H1 (cell line): ENCODE results near the gene LSM4. TPM values are rescaled to one million over a fixed set of nuclear protein-coding genes. Genes with fewer than 3 reads are reported as not detected.

ENCODE experiments used
- CTCF ChIA-PET: fragments of 300-600 bp; sonication (Branson Sonifier 250); formaldehyde crosslinking; loops from one replicate; lab custom pipeline; 2021; ENCODE audit not compliant: partially characterized antibody; lab: Charles Lee
- POLR2A ChIA-PET: fragments of 300-600 bp; sonication (Branson Sonifier 250); formaldehyde crosslinking; loops from one replicate; lab custom pipeline; 2021; ENCODE audit warnings: inconsistent platforms; ENCODE audit not compliant: partially characterized antibody; lab: Charles Lee
- DNase-seq, 2 experiments: peaks; one replicate each; pipeline versions ENCODE4 v3.0.0 to v3.0.0-alpha.2; 2010 to 2022; ENCODE audit warnings: low spot score in 2 of 2, low read depth in 1 of 2, mixed read lengths in 1 of 2
- FAIRE-seq: peaks from 2 replicates; lab custom pipeline; 2011; peaks lifted over from hg19 to GRCh38; lab: Jason Lieb, UNC
- H2AFZ ChIP-seq: 2 replicates; pipeline ENCODE4 v1.8.1; 2012; ENCODE audit warnings: low read length, inconsistent platforms
- H2AK5ac ChIP-seq: 2 replicates; pipeline ENCODE4 v1.6.1; 2013; ENCODE audit warnings: low read depth, low read length
- H2BK120ac ChIP-seq: replicated peaks from 2 replicates; pipeline ENCODE3; 2013; ENCODE audit warnings: low read depth, low read length, inconsistent platforms
- H2BK12ac ChIP-seq: 2 replicates; pipeline ENCODE4 v1.6.1; 2013; ENCODE audit warnings: low read depth, low read length
- H2BK15ac ChIP-seq: 2 replicates; pipeline ENCODE4 v1.6.1; 2013; ENCODE audit warnings: low read length
- H2BK20ac ChIP-seq: 2 replicates; pipeline ENCODE4 v1.6.1; 2013; ENCODE audit warnings: low read length
- H2BK5ac ChIP-seq: 2 replicates; pipeline ENCODE4 v1.6.1; 2013; ENCODE audit warnings: low read depth, low read length
- H3K14ac ChIP-seq: 2 replicates; pipeline ENCODE4 v1.6.1; 2013; ENCODE audit warnings: inconsistent platforms; ENCODE audit not compliant: insufficient read length
- H3K18ac ChIP-seq: 2 replicates; pipeline ENCODE4 v1.6.1; 2013; ENCODE audit warnings: low read length; ENCODE audit errors: extremely low read depth
- H3K23ac ChIP-seq: 2 replicates; pipeline ENCODE4 v1.6.1; 2013; ENCODE audit warnings: inconsistent platforms; ENCODE audit not compliant: insufficient read length
- H3K23me2 ChIP-seq: 2 replicates; pipeline ENCODE4 v1.6.1; 2013; ENCODE audit warnings: low read depth, low read length
- H3K27ac ChIP-seq: 2 replicates; pipeline ENCODE4 v1.6.1; 2011; ENCODE audit warnings: low read depth, low read length, inconsistent platforms
- H3K27me3 ChIP-seq, 4 experiments: replicated peaks in 1 of 4; 1 replicate in 1 of 4; 2 replicates in 3 of 4; pipeline versions ENCODE4 v1.6.1 to v1.8.1; 2011 to 2013; ENCODE audit warnings: low read length in 3 of 4, mild to moderate bottlenecking in 3 of 4, inconsistent platforms in 2 of 4, mixed read lengths in 2 of 4, moderate library complexity in 1 of 4; ENCODE audit not compliant: control insufficient read depth in 3 of 4, insufficient read depth in 3 of 4; ENCODE audit errors: extremely low read depth in 1 of 4
- H3K36me3 ChIP-seq, 4 experiments: 2 replicates each; pipeline versions ENCODE4 v1.6.1 to v1.8.1; 2011 to 2013; ENCODE audit warnings: mild to moderate bottlenecking in 4 of 4, low read length in 3 of 4, moderate library complexity in 2 of 4, control low read depth in 1 of 4, inconsistent platforms in 1 of 4; ENCODE audit not compliant: insufficient read depth in 4 of 4, control insufficient read depth in 2 of 4
- H3K4ac ChIP-seq: replicated peaks from 2 replicates; pipeline ENCODE3; 2013; ENCODE audit warnings: low read length, low read depth, mixed read lengths, inconsistent platforms; ENCODE audit not compliant: insufficient read length
- H3K4me1 ChIP-seq, 4 experiments: replicated peaks in 1 of 4; 1 replicate in 1 of 4; 2 replicates in 3 of 4; pipeline versions ENCODE4 v1.6.1 to v1.8.1; 2011 to 2013; ENCODE audit warnings: low read length in 3 of 4, inconsistent platforms in 2 of 4, mixed read lengths in 1 of 4; ENCODE audit not compliant: insufficient read depth in 4 of 4, control insufficient read depth in 3 of 4
- H3K4me2 ChIP-seq, 2 experiments: 2 replicates each; pipeline versions ENCODE4 v1.6.1 to v1.8.1; 2011 to 2013; ENCODE audit warnings: low read depth in 2 of 2, low read length in 2 of 2, control low read depth in 1 of 2, inconsistent platforms in 1 of 2, mild to moderate bottlenecking in 1 of 2; ENCODE audit not compliant: insufficient read depth in 1 of 2
- H3K4me3 ChIP-seq, 4 experiments: fragments of 200-600, 300-600 bp in 1 of 4; sonication (generic), shearing (Covaris generic), sonication (Bioruptor Twin) in 1 of 4; 2 replicates each; pipeline versions ENCODE4 v1.5.1 to v1.8.1; 2011 to 2016; ENCODE audit warnings: low read length in 4 of 4, low read depth in 3 of 4, control low read depth in 2 of 4, inconsistent platforms in 2 of 4, mild to moderate bottlenecking in 2 of 4, mixed read lengths in 1 of 4, moderate library complexity in 1 of 4; ENCODE audit not compliant: insufficient read depth in 2 of 4; ENCODE audit errors: extremely low read depth in 1 of 4
- H3K56ac ChIP-seq: replicated peaks from 2 replicates; pipeline ENCODE3; 2013; ENCODE audit warnings: low read depth, mild to moderate bottlenecking, mixed read lengths, low read length, inconsistent platforms; ENCODE audit not compliant: insufficient read length
- H3K79me1 ChIP-seq: 2 replicates; pipeline ENCODE4 v1.6.1; 2013; ENCODE audit warnings: low read depth, low read length, control low read depth
- H3K79me2 ChIP-seq, 2 experiments: 2 replicates each; pipeline versions ENCODE4 v1.6.1 to v1.8.1; 2012 to 2013; ENCODE audit warnings: low read length in 2 of 2, mild to moderate bottlenecking in 2 of 2, inconsistent platforms in 1 of 2; ENCODE audit not compliant: insufficient read depth in 2 of 2, control insufficient read depth in 1 of 2
- H3K9ac ChIP-seq, 4 experiments: replicated peaks in 1 of 4; 1 replicate in 1 of 4; 2 replicates in 3 of 4; pipeline versions ENCODE4 v1.6.1 to v1.8.1; 2011 to 2013; ENCODE audit warnings: low read depth in 3 of 4, low read length in 3 of 4, control low read depth in 2 of 4, mild to moderate bottlenecking in 2 of 4, moderate library complexity in 2 of 4, inconsistent platforms in 1 of 4; ENCODE audit errors: extremely low read depth in 1 of 4
- H3K9me3 ChIP-seq, 2 experiments: 2 replicates each; pipeline versions ENCODE4 v1.6.1 to v1.8.1; 2012 to 2013; ENCODE audit warnings: mild to moderate bottlenecking in 2 of 2, moderate library complexity in 2 of 2, control low read depth in 1 of 2, inconsistent platforms in 1 of 2, low read depth in 1 of 2, low read length in 1 of 2, mixed read lengths in 1 of 2; ENCODE audit not compliant: insufficient read depth in 2 of 2
- H4K20me1 ChIP-seq, 2 experiments: replicated peaks in 1 of 2; 2 replicates each; pipeline versions ENCODE3 to v1.8.1; 2011 to 2013; ENCODE audit warnings: inconsistent platforms in 2 of 2, low read length in 2 of 2, mild to moderate bottlenecking in 1 of 2; ENCODE audit not compliant: insufficient read depth in 2 of 2, control insufficient read depth in 1 of 2
- H4K5ac ChIP-seq: 2 replicates; pipeline ENCODE4 v1.6.1; 2013; ENCODE audit warnings: low read length, low read depth, mixed read lengths, inconsistent platforms; ENCODE audit not compliant: insufficient read length
- H4K8ac ChIP-seq: 2 replicates; pipeline ENCODE4 v1.8.0; 2013; ENCODE audit warnings: mild to moderate bottlenecking, moderate library complexity, low read length, inconsistent platforms; ENCODE audit not compliant: insufficient read depth; ENCODE audit errors: extremely low read depth
- H4K91ac ChIP-seq: replicated peaks from 2 replicates; pipeline ENCODE3; 2013; ENCODE audit warnings: low read length, mixed read lengths, inconsistent platforms; ENCODE audit not compliant: insufficient read length
- BCL11A ChIP-seq, 2 experiments: IDR thresholded peaks; one replicate each; pipeline ENCODE4 v1.6.1; 2011; ENCODE audit warnings: low read depth in 2 of 2, low read length in 2 of 2, mild to moderate bottlenecking in 2 of 2
- CEBPB ChIP-seq: IDR thresholded peaks from 2 replicates; pipeline ENCODE4 v1.6.1; 2012; ENCODE audit warnings: low read depth, low read length
- KDM1A ChIP-seq: fragments of 200-600, 300-600 bp; sonication (generic); IDR thresholded peaks from 2 replicates; pipeline ENCODE4 v1.7.1; 2016; ENCODE audit warnings: mild to moderate bottlenecking, low read length, borderline replicate concordance
- RFX5 ChIP-seq: IDR thresholded peaks from 2 replicates; pipeline ENCODE4 v1.6.1; 2011; ENCODE audit warnings: low read depth, low read length, improper control_type of control experiment, borderline replicate concordance
- SIN3A ChIP-seq, 2 experiments: IDR thresholded peaks in 1 of 2; conservative IDR thresholded peaks in 1 of 2; 2 replicates each; pipeline ENCODE4 v1.6.1; 2011 to 2012; ENCODE audit warnings: low read length in 2 of 2, improper control_type of control experiment in 1 of 2, low read depth in 1 of 2, mild to moderate bottlenecking in 1 of 2
- SP2 ChIP-seq: IDR thresholded peaks from 2 replicates; pipeline ENCODE4 v1.6.1; 2012; ENCODE audit warnings: mild to moderate bottlenecking, low read length, inconsistent platforms
- polyA plus RNA-seq, 7 experiments: library from polyadenylated mRNA; depleted of rRNA in 3 of 7; stranded (reverse) in 5 of 7; unstranded in 2 of 7; fragments of >200 nt in 5 of 7; fragments of 200-250 nt in 2 of 7; gene quantifications; 1 replicate in 5 of 7; 2 replicates in 1 of 7; 4 replicates in 1 of 7; pipeline versions ENCODE4 v1.2.1 to v1.2.3, GENCODE V29; 2011 to 2013; ENCODE audit warnings: missing spikeins in 2 of 7, mixed read lengths in 2 of 7
- total RNA-seq: library from RNA; stranded (reverse); fragmentation: NEBNext Ultra II Directional; extraction: Animal tissue kit (Norgen Biotek cat#: 25700); gene quantifications from 2 replicates; pipeline ENCODE4 v1.2.1, GENCODE V29; 2021
- TF ChIP-seq, protein P1 (sequence below): IDR thresholded peaks from 2 replicates; pipeline ENCODE4 v1.6.1; 2012; ENCODE audit warnings: inconsistent platforms
- TF ChIP-seq, protein P2 (sequence below): IDR thresholded peaks from 2 replicates; pipeline ENCODE4 v1.6.1; 2011; ENCODE audit warnings: low read depth, mild to moderate bottlenecking, low read length; ENCODE audit not compliant: insufficient read depth

Gene LSM4
- total and polyA plus RNA-seq, 2 of the 8 experiments (the other 6 are each of a cell fraction or from before 2014, with no cell fraction given) = 302 to 319 TPM

- Histone ChIP-seq H2BK120ac (no peak overlapping the region), H3K9ac (no peak overlapping the region), H3K23ac (no peak overlapping the region), H2AFZ (no peak overlapping the region), H3K4me1 (no peaks in the 10 kb centered on the region), H3K27me3 (peaks cover 0 to 10% (median 0%) of the 10 kb centered on the region in 4 experiments; a peak in 3 of 7 replicates), H4K91ac (no peak overlapping the region), H3K9me3 (no peaks in the 10 kb centered on the region), H3K18ac (no peak overlapping the region), H4K5ac (no peak overlapping the region), H2AK5ac (no peak overlapping the region), H3K4me3 (no peak overlapping the region), H3K14ac (no peak overlapping the region), H3K4ac (no peak overlapping the region), H2BK5ac (no peak overlapping the region), H3K79me1 (no peaks in the 10 kb centered on the region; the same call in 1 of the 2 replicates), H4K8ac (no peak overlapping the region), H2BK12ac (no peak overlapping the region; the same call in 1 of the 2 replicates), H4K20me1 (peaks cover 0 to 1% of the 10 kb centered on the region in 2 experiments), H3K56ac (no peak overlapping the region), H3K27ac (no peak overlapping the region), H2BK20ac (no peak overlapping the region), H3K36me3 (no peaks in the 10 kb centered on the region; a peak in 1 of 8 replicates), H3K4me2 (no peak overlapping the region), H3K23me2 (no peaks in the 10 kb centered on the region), H2BK15ac (0 out of 2 replicates have a peak overlapping the region, but pooled peaks have one; percentile 61), H3K79me2 (no peaks in the 10 kb centered on the region)
- POLR2A ChIA-PET = interaction anchor here (0.7 to 3.8 kb wide), 5 partner anchors 16 to 31 kb away, joined by 3 to 19 read pairs (median 5); partner anchors contain the start of gene JUND
- no peak for FAIRE-seq
- TF ChIP-seq, protein P1, sequence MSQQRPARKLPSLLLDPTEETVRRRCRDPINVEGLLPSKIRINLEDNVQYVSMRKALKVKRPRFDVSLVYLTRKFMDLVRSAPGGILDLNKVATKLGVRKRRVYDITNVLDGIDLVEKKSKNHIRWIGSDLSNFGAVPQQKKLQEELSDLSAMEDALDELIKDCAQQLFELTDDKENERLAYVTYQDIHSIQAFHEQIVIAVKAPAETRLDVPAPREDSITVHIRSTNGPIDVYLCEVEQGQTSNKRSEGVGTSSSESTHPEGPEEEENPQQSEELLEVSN = no peak
- TF ChIP-seq, protein P2, sequence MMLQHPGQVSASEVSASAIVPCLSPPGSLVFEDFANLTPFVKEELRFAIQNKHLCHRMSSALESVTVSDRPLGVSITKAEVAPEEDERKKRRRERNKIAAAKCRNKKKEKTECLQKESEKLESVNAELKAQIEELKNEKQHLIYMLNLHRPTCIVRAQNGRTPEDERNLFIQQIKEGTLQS = no peak
- TF ChIP-seq CEBPB (no peak), SP2 (no peak), BCL11A (IDR thresholded peaks at IDR 0.05; ENCODE audit: low read depth in 2 of 2, low read length in 2 of 2) (no peak), SIN3A (conservative IDR thresholded peaks at IDR 0.05 in 1 of 2, IDR thresholded peaks at IDR 0.05 in 1 of 2; ENCODE audit: low read depth in 1 of 2, low read length in 2 of 2) (no peak), KDM1A (no peak), RFX5 (no peak)
- CTCF ChIA-PET = interaction anchor here (1.2 to 3.9 kb wide), 4 partner anchors 10 to 41 kb away, joined by 3 to 21 read pairs (median 18); no protein-coding TSS in a partner anchor
- DNase-seq = no peak
Measured at GRCh38 chr19:18262144-18262543, 60.7 kb downstream of the LSM4 start.
